Inferior parietal cortex (tissue), 1 donor: ENCODE data around the gene ETV6.
"Not testable (repeated sequence)": the region's sequence is repeated elsewhere in the genome, so short reads cannot be mapped to it uniquely, and the experiment has no call there.

Source experiments
- DNase-seq: peaks from one replicate; pipeline ENCODE4 v3.0.0-alpha.2; 2016; ENCODE audit errors: extremely low spot score

ETV6 gene

GRCh38 chr12:11649413-11650285 lies at the start of gene ETV6:
Gene ETV6 (plus strand): TSS chr12:11649674. CDS start chr12:11650128, 454 bp downstream.
- DNase-seq, result peak; percentile 77

- no peak for DNase-seq
Measured at GRCh38 chr12:11600199-11600598, 49.3 kb upstream of the ETV6 start.

- DNase-seq, result no peak
Measured at GRCh38 chr12:11601647-11602046, 47.8 kb upstream of the ETV6 start.

DNA sequence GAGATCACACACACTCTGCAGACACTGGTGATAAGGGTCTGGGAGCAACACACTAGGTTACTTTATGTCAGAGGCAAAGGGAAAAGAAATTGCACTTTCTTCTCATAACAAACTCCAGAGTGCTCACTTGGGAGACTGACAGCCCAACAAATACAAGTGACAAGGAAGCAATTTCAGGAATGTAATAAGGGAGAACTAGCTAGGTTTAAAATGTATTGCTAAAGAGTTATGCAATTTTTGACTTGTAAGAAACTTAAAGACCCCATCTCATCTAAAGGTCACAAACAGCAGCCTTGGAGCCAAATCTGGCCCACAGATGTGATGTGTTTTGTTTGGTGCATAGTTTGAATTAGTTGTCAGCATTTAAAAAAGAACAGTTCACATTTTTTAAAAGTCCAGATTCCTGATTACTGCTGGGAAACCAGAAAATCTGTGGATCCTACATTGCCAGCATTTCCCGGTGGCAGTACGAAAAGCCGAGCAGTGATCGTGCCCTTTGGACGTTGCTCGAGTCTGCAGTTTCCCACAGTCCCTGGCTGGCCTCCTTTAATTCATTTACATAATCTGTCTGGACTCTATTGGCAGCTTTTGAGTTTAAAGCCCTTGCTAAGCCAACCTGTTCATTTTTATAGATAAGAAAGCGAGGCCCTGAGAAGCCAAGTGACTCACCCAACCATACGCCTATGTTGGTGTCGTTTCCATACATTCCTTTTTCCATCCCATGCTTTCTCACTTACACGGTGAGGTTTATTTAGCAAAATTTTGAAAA lies 42.0 kb upstream of the ETV6 start:
- DNase-seq, result no peak

DNA sequence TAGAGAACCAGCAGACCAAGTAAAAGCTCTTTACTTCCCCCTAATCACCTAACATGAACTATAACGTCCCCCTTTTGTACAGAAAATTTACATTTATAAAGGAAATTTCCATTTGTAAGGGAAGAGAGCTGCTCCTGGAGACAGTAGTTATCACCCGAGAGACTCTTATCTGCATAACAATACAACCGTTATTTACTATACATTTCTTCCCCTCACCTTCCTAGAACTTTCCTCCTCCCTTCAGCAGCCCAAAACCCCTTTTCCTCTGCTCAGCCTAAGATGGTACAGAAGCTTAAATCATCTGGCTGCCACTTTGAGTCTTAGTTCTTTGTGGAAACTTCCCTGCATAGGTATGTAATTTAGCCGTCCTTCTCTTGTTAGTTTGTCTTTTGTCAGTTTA lies 40.4 kb upstream of the ETV6 start:
- DNase-seq, result no peak

GRCh38 chr12:11615481-11615880 lies 34.0 kb upstream of the ETV6 start:
- DNase-seq, result no peak

- DNase-seq, result no peak
Measured at GRCh38 chr12:11618046-11618445, 31.4 kb upstream of the ETV6 start.

DNA sequence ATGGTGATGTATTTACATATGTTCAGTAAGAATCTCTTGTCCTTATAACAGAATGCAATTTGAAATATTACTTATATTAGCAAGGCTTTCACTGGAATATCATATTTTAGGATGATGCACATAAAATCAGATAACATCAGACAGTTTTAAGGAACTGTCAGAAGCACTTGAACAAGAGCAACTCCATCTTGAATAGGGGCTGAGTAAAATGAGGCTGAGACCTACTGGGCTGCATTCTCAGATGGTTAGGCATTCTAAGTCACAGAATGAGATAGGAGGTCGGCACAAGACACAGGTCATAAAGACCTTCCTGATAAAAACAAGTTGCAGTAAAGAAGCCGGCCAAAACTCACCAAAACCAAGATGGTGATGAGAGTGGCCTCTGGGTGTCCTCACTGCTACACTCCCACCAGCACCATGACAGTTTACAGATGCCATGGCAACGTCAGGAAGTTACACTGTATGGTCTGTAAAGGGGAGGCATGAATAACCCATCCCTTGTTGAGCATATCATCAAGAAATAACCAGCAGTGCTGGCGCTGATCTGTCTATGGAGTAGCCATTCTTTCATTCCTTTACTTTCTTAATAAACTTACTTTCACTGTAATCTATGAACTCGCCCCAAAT lies 27.6 kb upstream of the ETV6 start:
- no peak for DNase-seq

- DNase-seq, result no peak
Measured at GRCh38 chr12:11622876-11623281, 26.6 kb upstream of the ETV6 start.

- DNase-seq, result no peak
Measured at GRCh38 chr12:11623382-11623781, 26.1 kb upstream of the ETV6 start.

DNA sequence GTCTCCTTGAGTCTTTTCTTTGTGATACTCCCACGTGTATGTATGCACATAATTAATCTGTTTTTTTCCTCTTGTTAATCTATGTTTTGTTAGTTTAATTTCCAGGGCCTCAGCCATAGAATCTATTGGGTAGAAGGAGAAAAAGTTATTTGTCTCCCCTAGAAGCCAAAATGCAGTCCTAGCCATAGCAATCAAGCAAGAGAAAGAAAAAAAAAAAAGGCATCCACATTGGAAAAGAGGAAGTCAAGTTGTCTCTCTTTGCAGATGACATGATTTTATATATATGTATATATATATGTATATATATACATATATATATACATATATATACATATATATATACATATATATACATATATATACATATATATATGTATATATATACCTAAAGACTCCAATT lies 25.4 kb upstream of the ETV6 start:
- no peak for DNase-seq

DNA sequence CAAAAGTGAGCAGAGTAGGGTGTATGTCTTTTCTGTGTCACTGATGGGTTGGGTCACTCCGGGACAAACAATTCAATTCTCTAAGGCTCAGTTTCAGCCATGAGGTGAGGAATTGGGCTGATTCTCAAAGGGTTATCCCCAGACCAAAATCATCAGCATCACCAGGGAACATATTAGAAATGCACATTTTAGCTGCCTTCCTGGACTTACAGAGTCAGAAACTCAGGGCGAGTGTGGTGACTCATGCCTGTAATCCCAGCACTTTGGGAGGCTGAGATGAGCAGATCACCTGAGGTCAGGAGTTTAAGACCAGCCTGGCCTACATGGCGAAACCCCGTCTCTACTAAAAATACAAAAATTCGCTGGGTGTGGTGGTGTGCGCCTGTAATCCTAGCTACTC lies 21.8 kb upstream of the ETV6 start:
- DNase-seq, result not testable (repeated sequence)

DNA sequence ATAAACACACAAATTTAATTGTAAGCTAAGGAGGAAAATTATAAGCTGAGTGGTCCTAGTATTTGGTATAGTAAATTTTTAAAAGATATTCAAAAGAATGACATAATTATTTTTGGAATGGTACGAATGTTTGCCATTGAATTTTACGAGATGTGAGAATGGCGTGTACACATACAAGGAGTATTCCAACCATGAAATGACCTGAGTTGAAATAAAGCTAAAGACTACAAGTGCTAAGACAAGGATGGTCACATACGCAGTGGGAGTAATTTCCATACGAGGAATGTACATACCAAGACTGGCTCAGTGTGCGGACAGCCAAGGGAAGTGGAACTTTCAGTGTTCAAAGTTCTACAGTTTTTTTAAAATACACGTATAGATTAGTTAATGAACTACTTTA lies 21.1 kb upstream of the ETV6 start:
- DNase-seq, result no peak

DNA sequence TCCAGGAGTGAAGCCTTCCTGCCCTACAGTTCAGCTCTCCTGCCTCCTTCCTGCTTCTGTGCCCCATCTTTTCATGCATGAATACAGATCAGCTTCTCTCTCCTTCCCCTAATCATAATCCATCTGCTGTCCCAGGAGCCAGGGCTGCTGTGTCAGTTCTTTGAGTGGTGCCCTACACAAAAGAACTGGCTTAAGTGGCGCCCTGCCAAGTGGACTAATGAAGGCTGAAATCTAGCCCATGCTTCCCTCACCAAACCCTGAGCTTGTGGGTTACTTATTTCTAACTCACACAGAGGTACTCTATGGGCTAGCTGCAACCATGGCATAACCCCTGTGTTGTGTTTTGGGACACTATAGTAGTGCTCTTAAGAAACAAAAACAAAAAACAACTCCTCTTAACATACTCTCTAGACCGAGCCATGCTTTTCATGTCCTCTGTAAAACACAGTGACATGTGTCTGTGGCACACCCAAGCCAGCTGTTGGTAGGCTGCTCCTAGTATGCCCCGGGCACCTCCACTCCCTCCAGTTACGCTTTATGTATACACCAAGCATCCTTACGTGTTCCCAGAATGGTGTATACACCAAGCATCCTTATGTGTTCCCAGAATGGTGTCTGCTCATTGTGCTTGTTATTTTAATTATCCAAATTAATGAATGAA lies 19.3 kb upstream of the ETV6 start:
- DNase-seq, result no peak

GRCh38 chr12:11631288-11631687 lies 18.2 kb upstream of the ETV6 start:
- no peak for DNase-seq

- not testable (repeated sequence) for DNase-seq
Measured at GRCh38 chr12:11631881-11632280, 17.6 kb upstream of the ETV6 start.

DNA sequence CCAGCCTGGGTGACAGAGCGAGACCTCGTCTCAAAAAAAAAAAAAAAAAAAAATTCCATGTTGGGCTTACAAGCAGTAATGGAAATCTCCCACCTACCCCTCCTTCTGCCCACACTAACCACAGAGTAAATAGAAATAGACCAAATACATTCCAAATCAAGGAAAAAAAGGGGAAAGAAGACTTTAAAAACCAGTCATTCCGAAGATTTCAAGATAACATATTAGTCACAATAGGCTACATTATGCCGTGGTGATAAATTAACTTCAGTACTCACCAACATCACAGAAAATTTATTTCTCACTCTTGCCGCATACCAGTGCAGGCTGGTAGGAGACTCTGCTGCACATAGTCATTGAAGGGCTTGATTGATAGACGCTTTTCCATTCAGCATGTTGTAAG lies 15.5 kb upstream of the ETV6 start:
- DNase-seq, result no peak

GRCh38 chr12:11635341-11635740 lies 14.1 kb upstream of the ETV6 start:
- DNase-seq, result no peak

- DNase-seq, result no peak
Measured at GRCh38 chr12:11638315-11638916, 11.1 kb upstream of the ETV6 start.

- no peak for DNase-seq
Measured at GRCh38 chr12:11639454-11639853, 10.0 kb upstream of the ETV6 start.

GRCh38 chr12:11641522-11641921 lies 8.0 kb upstream of the ETV6 start:
- DNase-seq, result no peak

DNA sequence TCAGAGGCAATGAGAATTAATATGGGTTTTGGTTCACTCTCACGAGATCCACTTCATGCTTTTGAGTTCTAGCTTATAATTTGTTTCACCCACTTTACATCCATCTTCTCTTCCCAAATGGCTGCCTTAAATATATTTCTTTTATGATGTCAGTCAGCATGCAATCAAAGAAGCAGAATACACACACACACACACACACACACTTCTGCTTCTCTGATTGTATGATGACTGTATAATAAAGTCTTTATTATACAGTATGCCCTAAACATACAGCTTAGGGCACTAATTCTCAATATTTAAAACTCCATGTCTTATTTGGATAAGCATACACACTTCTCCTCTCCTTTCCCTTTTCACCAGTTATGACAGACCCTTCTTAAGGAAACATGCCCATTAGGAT lies 6.7 kb upstream of the ETV6 start:
- no peak for DNase-seq
